Activated CD8-positive, alpha-beta memory T cell treated with anti-CD3 and anti-CD28 coated beads for 36 hours (primary cell): Measurements from ENCODE around the gene UBAP1L. TPM values are rescaled to one million over a fixed set of nuclear protein-coding genes. Genes with fewer than 3 reads are reported as not detected.
"Not testable (repeated sequence)": the region's sequence is repeated elsewhere in the genome, so short reads cannot be mapped to it uniquely, and the experiment has no call there.

Experiments used
- CTCF ChIA-PET: fragments of 350-600 bp; sonication (Branson Sonifier 250); formaldehyde crosslinking; loops from one replicate; lab custom pipeline; 2021; ENCODE audit warnings: antibody characterized with exemption; lab: Charles Lee
- POLR2A ChIA-PET: fragments of 350-600 bp; sonication (Branson Sonifier 250); formaldehyde crosslinking; loops from one replicate; lab custom pipeline; 2021; ENCODE audit warnings: antibody characterized with exemption; lab: Charles Lee
- total RNA-seq, 2 experiments: library from RNA; stranded (reverse); gene quantifications; one replicate each; pipeline ENCODE4 v1.2.3, GENCODE V29; 2021

UBAP1L gene
- total RNA-seq, 2 experiments from 2014 or later: 2.8 to 2.9 TPM

- ChIA-PET POLR2A (no interaction called here), CTCF (interaction anchor here (1.3 kb wide), 1 partner anchor 33 kb away, joined by 3 read pairs; no protein-coding TSS in a partner anchor)
Measured at GRCh38 chr15:65087873-65088642, 26.9 kb downstream of the UBAP1L start.

- POLR2A ChIA-PET: no interaction called here
- CTCF ChIA-PET: interaction anchor here (0.8 to 1.3 kb wide), 2 partner anchors 11 to 32 kb away, joined by 3 to 6 read pairs; no protein-coding TSS in a partner anchor
Measured at GRCh38 chr15:65087411-65087810, 27.6 kb downstream of the UBAP1L start.

- ChIA-PET POLR2A (no interaction called here), CTCF (interaction anchor here (0.8 to 1.3 kb wide), 2 partner anchors 11 to 32 kb away, joined by 3 to 6 read pairs; no protein-coding TSS in a partner anchor)
Measured at GRCh38 chr15:65086680-65087111, 28.3 kb downstream of the UBAP1L start.

- ChIA-PET CTCF (no interaction called here), POLR2A (no interaction called here)
Measured at GRCh38 chr15:65085990-65086679, 28.9 kb downstream of the UBAP1L start.

GRCh38 chr15:65085207-65085753, 29.7 kb downstream of the UBAP1L start:
- ChIA-PET POLR2A (interaction anchor here (0.6 kb wide), 1 partner anchor 420 kb away, joined by 11 read pairs; no protein-coding TSS in a partner anchor), CTCF (interaction anchor here (1.2 kb wide), 1 partner anchor 51 kb away, joined by 4 read pairs; no protein-coding TSS in a partner anchor)

- CTCF ChIA-PET: interaction anchor here (1.2 kb wide), 1 partner anchor 51 kb away, joined by 4 read pairs; no protein-coding TSS in a partner anchor
- POLR2A ChIA-PET: interaction anchor here (0.6 kb wide), 1 partner anchor 420 kb away, joined by 11 read pairs; no protein-coding TSS in a partner anchor
Measured at GRCh38 chr15:65084500-65085206, 30.3 kb downstream of the UBAP1L start.

- CTCF ChIA-PET: interaction anchor here (1.1 kb wide), 1 partner anchor 183 kb away, joined by 3 read pairs; no protein-coding TSS in a partner anchor
- POLR2A ChIA-PET: interaction anchor here (0.6 kb wide), 1 partner anchor 71 kb away, joined by 4 read pairs; no protein-coding TSS in a partner anchor
Measured at GRCh38 chr15:65083262-65083701, 31.7 kb downstream of the UBAP1L start.

GRCh38 chr15:65082303-65082953, 32.6 kb downstream of the UBAP1L start:
- ChIA-PET POLR2A (no interaction called here), CTCF (interaction anchor here (1.1 kb wide), 1 partner anchor 184 kb away, joined by 3 read pairs; no protein-coding TSS in a partner anchor)

- CTCF ChIA-PET: no interaction called here
- POLR2A ChIA-PET: no interaction called here
Measured at GRCh38 chr15:65081758-65082157, 33.2 kb downstream of the UBAP1L start.

GRCh38 chr15:65081270-65081669, 33.7 kb downstream of the UBAP1L start:
- CTCF ChIA-PET: no interaction called here
- POLR2A ChIA-PET: no interaction called here

- CTCF ChIA-PET: interaction anchor here (1.6 kb wide), 1 partner anchor 27 kb away, joined by 5 read pairs; no protein-coding TSS in a partner anchor
Measured at GRCh38 chr15:65079580-65079979, 35.4 kb downstream of the UBAP1L start.

GRCh38 chr15:65077981-65078352, 37.0 kb downstream of the UBAP1L start:
- ChIA-PET POLR2A (no interaction called here), CTCF (interaction anchor here (0.6 to 2.0 kb wide), 8 partner anchors 9 to 347 kb away, joined by 3 to 10 read pairs (median 3); no protein-coding TSS in a partner anchor)

More at GRCh38 chr15:65079580-65079979, 35.4 kb downstream of the UBAP1L start:
- POLR2A ChIA-PET: no interaction called here

GRCh38 chr15:65077291-65077980, 37.6 kb downstream of the UBAP1L start:
- ChIA-PET CTCF (interaction anchor here (0.9 to 2.0 kb wide), 6 partner anchors 8 to 347 kb away, joined by 3 to 10 read pairs (median 4); no protein-coding TSS in a partner anchor), POLR2A (no interaction called here)

GRCh38 chr15:65076486-65077290, 38.3 kb downstream of the UBAP1L start, which contains the start of gene KBTBD13:
Gene KBTBD13, plus strand, starts transcription at chr15:65076746. Its CDS starts 70 bp downstream, at chr15:65076816.
- POLR2A ChIA-PET: no interaction called here
- CTCF ChIA-PET: interaction anchor here (0.6 to 1.5 kb wide), 3 partner anchors 8 to 11 kb away, joined by 3 to 6 read pairs (median 4); no protein-coding TSS in a partner anchor

GRCh38 chr15:65075607-65076395, 39.2 kb downstream of the UBAP1L start:
- POLR2A ChIA-PET: not testable (repeated sequence)
- CTCF ChIA-PET: interaction anchor here (0.6 kb wide), 1 partner anchor 11 kb away, joined by 6 read pairs; no protein-coding TSS in a partner anchor

- CTCF ChIA-PET, POLR2A ChIA-PET: not testable (repeated sequence)
Measured at GRCh38 chr15:65074946-65075345, 40.1 kb downstream of the UBAP1L start.
